ENCODE results near the gene C12orf42.
"Not testable (repeated sequence)": the region's sequence is repeated elsewhere in the genome, so short reads cannot be mapped to it uniquely, and the experiment has no call there.

The C12orf42 gene

DNA sequence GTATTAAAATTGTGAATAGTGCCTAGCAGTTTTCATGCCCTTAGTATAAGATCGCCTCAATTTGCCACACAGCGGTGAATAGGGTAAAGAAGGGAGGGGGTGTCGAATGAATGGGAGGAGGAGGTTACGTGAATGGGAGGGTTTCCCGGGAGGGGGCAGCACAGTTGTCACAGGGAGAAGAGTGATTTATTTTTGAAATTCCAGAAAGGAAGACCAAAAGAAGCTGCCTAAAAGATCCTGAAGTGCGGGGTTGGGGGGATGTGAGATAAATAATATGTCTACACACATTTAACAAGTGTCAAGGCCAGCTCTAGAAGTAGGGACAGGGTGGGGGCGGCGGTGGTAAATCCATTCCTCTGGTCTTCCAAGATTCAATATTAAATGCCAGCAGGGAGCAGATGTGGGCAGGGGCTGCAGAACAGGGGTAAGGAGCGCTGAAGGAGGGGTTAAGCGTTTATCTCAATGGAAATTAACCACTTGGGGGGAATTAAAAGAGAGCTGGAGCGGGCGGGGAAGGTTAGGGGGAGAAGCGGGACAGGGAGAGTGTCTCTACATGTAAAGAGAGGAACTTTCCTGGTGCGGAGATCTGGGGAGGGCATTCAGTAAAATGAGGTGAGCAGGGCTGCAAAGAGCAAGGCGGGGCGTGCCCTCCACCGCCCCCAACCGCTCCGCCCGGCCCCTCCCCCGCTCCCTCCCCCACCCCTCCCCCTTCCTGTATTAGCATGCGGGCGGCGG is 867 bp downstream of the C12orf42 start:
- DNase-seq = no peak

GRCh38 chr12:103494051-103494733 is 1.6 kb downstream of the C12orf42 start:
- DNase-seq = no peak

DNA sequence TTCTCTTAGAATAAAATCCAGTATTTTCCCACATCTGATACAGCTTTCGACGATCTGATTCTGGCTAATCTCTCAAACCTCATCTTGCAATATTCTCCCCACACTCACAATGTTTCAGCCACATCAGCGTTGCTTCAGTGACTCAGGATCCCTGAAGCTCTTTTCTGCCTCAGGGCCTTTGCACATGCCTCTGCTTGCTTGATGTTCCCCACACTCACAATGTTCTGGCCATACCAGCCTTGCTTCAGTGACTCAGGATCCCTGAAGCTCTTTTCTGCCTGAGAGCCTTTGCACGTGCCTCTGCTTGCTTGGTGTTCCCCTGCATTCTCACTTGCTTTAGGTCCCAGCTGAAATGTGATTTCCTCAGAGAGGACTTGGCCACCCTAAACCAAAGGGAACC is 2.6 kb downstream of the C12orf42 start:
- DNase-seq = no peak

GRCh38 chr12:103482365-103482764 is 13.4 kb downstream of the C12orf42 start:
- no peak for DNase-seq

DNA sequence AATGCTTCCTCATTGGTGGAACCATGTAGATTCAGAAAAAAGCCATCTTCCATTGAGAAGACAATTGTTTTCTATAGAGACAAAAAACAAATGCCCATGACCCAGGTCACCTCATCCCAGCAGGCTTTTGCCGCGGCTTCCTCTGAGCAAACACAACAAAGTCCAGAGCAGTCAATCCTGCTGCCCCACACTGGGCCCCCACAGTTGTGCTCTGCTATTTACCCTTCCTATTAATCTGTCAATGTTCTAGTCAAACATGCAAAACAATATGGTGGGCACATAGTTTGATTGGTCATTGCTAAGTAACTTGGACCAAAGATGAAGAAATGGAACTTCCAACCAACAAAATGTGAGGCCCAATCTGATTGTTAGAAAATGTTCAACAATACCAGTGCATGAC is 20.7 kb downstream of the C12orf42 start:
- no peak for DNase-seq

DNA sequence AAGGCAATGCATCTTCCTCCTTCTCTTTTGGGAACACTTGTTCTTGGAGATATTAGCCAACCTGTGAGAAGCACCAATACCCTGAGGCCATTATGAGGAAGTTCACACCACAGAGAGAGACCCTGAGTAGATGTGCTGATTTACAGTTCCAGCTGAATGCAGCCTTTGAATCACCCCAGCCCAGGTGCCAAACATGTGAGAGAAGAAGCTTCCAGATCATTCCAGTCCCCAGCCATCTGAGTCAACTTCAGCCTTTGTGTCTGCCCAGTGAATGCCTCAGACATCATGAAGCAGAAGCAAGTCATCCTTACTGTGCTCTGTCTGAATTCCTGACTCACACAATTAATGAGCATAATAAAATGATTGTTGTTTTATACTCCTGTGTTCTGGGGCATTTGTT is 25.1 kb downstream of the C12orf42 start:
- no peak for DNase-seq

GRCh38 chr12:103469719-103470118 is 26.0 kb downstream of the C12orf42 start:
- no peak for DNase-seq

GRCh38 chr12:103468837-103469236 is 26.9 kb downstream of the C12orf42 start:
- no peak for DNase-seq

DNA sequence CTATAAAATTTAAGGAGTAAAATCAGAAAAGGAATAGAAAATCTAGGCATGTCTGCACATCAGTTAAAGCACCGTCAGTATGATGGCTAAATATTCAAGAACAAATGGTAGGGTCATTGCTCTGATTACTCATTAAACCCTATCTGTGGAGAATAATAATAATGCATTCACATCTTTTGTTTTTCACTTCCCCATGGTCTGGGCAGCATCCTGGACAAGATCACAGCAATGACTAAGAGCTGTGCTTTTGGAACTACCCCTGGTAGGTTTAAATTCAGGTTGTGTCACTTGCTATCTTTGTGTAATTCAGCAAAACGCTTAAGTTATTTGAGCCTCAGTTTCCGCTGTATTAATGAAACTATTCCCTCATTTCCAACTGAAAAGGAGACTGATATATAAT is 33.1 kb downstream of the C12orf42 start:
- no peak for DNase-seq

GRCh38 chr12:103457471-103457870 is 38.3 kb downstream of the C12orf42 start:
- no peak for DNase-seq

DNA sequence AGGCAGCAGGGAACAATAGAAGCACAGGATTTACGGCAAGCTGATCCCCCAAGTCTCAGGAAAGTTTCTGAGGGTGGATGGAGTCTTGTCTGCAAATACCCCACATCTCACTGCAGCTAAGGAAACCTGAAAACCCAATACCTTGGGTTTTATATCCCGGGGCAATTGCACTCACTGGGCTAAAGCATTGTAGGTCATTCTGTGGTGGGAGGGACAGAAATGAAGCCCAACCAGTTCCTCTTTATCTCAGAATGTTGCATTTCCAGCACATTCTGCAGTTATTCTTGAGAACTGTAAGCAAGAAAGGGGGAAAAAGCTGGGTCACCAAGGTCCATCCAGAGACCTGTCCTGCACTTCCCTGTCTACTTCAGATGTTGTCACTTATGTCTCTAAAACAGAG is 39.8 kb downstream of the C12orf42 start:
- DNase-seq = no peak

GRCh38 chr12:103455020-103455763 is 40.6 kb downstream of the C12orf42 start:
- no peak for DNase-seq

GRCh38 chr12:103444983-103445382 is 50.8 kb downstream of the C12orf42 start:
- DNase-seq = no peak

DNA sequence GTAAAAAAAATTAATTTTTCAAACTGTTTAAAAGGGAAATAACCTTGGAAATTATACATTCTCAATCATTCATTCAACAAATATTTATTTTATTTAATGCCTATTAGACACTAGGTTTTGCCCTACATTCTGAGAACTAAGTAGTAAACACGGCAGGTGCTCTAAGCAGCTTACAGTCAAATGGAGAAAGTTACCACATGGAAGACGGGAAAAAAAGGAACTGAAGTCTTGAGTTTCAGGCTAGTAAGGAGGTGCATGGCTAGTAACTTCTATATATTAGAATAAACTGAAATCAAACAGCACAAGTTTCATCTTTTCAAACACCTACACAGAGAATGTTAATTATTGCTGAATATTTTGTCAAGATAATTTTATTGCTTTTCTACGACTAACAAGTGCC is 52.9 kb downstream of the C12orf42 start:
- no peak for DNase-seq

- no peak for DNase-seq
Observed at GRCh38 chr12:103442182-103442555, 53.6 kb downstream of the C12orf42 start.

GRCh38 chr12:103441437-103442181 is 54.2 kb downstream of the C12orf42 start:
- DNase-seq = no peak

- DNase-seq = peak; percentile 4
Observed at GRCh38 chr12:103434165-103435105, 61.3 kb downstream of the C12orf42 start.

DNA sequence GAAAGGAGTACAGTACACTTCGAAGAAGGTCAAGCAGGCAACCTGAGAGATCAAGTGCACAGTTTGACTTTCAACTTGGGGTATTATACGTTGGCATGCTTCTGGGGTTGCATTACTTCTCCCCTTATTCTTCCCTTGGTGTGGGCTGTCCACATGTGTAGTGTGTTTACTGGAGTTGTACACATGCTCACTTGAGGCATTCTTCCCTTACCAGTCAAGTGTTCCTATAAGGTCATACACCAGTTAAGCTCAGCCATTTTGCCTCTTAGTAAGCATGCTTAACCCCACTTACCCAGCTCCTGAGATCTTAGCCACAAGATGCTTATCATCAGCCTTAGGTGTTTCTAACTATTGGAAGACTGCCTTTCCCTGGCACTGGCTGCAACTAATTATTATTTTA is 63.8 kb downstream of the C12orf42 start:
- DNase-seq = no peak

- DNase-seq = no peak
Observed at GRCh38 chr12:103431387-103431786, 64.4 kb downstream of the C12orf42 start.

GRCh38 chr12:103425674-103426073 is 70.1 kb downstream of the C12orf42 start:
- not testable (repeated sequence) for DNase-seq

GRCh38 chr12:103424849-103425586 is 70.8 kb downstream of the C12orf42 start:
- DNase-seq = not testable (repeated sequence)
